T follicular helper cell (primary cell): ENCODE measurements around the gene PRXL2A.
"Not testable (repeated sequence)": the region's sequence is repeated elsewhere in the genome, so short reads cannot be mapped to it uniquely, and the experiment has no call there.

Experiments used
- DNase-seq: peaks from one replicate; pipeline ENCODE4 v3.0.0-alpha.2; 2020; ENCODE audit warnings: low read depth

The PRXL2A gene

GRCh38 chr10:80411267-80411668, 2.9 kb downstream of the PRXL2A start:
- no peak for DNase-seq

DNA sequence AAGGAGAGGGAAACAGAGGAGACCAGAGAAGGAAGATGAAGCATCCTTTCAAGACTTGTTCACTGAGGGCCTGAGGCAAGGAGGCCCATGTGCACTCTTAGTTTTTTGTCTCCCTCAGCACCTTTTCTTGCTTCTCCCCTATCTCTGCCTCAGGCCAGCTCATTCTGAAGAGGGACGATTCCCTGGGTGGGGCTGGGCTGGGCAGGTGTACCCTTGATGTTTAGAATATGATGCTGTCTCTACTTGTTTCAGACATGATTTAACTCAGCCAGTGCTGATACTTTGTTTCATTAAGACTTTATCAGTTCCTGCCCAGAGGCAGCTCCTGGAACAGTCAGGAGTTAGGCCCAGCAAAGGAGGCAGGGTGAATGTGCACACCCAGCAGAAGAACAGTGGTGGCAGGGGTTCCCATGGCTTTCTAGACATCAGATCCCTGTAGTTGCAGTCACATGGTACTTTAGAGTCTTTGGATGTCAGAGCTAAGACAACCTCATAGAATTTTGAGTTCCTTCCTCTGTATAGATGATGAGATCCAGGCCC, 3.4 kb downstream of the PRXL2A start:
- no peak for DNase-seq

DNA sequence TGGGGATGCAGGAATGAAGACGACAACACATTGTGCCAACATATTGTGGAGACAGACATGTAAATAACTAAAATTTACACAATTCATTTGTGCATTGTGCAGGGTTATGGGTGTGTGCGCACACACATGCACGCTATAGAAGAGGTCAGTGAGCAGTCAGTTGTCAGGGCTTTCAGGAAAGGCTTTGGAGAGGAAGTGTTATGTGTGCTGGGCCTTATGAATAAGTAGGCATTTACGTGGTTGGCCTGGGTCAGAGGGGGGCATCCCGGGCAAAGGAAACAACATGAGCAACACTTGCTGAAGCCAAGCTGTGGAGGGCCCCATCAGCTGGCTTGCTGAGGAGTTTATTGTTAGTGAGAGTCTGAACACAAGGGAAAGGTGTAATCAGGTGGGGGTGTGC, 4.1 kb downstream of the PRXL2A start:
- DNase-seq = no peak

GRCh38 chr10:80413271-80413996, 5.1 kb downstream of the PRXL2A start:
- no peak for DNase-seq

DNA sequence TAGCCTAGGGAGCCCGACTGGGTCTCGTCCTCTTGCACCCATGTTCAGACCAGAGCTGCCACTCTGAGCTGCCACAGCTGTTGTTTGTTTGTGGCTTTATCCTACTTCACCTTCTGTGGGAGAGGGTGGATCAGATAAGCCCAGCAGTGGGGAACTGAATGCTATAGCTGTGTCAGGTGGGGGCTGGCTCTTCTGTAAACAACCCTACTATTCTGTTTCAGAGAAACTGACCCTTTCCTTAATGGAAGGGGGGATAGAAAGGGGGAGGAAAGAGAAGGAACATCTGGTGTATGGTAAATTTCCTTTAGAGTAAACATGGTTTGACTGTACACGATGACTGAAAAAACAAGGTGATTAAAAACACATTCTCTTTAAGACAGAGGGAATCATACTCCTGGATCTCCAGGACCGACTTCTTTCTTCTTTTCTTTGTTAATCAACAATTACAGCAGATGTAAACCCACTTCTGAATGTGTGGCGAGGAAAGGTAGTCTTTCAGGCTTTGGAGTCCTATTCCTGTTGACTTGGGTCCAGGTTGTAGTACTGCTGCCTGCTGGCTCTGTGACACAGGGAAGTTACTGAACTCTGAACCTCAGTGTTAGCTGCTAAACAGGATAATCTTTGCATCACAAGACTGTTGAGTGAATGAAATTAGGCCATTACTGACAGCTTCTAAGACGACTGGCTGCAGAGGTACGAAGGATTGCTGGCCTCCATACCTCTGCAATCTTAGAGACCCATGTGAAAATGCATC, 6.0 kb downstream of the PRXL2A start:
- DNase-seq = no peak

DNA sequence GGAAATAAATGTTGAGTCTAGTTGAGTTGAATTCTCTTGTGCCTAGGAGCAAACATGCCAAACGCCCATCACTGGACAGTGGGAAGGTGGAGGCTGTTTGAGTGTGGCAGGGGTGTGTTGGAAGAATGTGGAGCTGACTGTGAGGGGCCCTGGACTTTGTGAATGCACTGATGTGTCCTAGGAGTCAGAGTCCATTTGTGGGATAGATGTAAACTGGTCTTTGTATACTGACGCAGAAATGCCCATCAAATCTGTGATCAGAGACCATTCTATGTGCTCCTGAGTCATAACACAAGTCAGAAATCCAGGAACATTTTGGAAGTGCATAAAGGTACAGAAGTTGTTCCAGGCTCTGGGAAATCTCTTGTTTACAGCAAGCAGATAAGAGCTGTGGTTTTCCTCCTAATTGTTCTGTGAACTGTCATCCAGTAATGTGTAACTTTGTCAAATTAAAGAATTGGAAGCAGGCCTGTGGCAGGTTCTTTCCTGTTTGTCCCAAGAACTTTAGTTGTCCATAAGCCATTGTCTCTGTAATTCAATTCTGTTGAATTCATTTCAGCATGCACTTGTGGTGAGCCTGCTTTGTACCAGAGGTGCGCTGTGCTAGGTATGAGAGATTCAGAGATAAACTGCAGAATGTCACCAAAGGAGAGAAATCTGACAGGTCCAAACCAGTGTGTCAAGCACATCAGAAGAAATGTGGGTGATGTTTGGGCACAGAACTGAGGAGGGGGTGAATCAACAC, 7.6 kb downstream of the PRXL2A start:
- DNase-seq = no peak

- DNase-seq = no peak
Measured at GRCh38 chr10:80416479-80417098, 8.2 kb downstream of the PRXL2A start.

- not testable (repeated sequence) for DNase-seq
Measured at GRCh38 chr10:80417256-80417655, 8.9 kb downstream of the PRXL2A start.

GRCh38 chr10:80421050-80421706, 12.8 kb downstream of the PRXL2A start:
- no peak for DNase-seq

DNA sequence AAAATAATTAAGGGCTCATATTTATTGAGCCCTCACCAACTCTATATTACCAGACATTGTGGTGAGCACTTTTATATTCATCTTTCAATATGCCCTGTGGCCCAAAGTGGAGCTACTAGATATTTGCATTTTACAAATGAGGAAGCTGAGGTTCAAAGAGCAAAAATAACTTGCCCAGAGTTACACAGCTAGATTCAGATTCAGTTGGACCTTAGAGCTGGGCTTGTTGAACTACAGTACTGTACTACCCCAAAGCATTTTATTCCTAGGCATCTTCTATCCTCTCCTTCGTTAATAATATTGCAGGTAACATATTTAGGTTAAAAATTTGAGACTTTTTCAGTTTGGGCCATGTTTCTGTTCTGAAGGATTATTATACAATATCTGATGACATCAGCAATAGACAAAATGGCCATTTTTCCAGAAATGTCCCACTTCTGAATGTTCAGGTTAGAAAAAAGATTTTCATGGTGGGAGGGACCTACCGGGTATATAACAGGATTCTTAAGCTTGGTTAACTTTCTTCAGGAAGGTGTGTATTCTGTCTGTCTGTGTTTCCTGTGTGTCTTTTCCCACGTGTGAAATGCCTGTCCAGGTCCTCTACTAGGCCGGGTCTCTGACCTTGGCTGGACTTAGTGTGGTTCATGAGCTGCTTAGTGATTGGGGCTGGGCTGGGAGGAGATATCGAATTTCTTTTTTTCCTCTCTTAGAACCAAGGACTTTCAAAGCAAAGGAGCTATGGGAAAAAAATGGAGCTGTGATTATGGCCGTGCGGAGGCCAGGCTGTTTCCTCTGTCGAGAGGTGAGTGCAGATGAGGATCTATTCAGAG, 13.6 kb downstream of the PRXL2A start:
- no peak for DNase-seq

DNA sequence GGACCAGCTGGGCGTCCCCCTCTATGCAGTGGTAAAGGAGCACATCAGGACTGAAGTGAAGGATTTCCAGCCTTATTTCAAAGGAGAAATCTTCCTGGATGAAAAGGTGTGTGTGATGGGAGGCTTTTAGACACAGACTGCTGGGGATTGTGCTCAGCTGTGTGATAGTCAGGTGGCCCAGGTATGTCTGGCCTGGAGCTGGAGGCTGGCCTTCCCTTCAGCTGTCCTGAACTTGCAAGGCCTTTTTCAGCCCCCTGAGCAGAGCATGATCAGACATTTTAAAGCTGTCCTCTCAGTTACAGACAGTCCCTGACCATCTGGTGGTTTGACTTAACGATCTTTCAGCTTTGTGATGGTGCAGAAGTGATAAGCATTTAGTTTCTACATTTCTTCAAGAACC, 17.6 kb downstream of the PRXL2A start:
- DNase-seq = no peak

- DNase-seq = no peak
Measured at GRCh38 chr10:80427541-80427940, 19.2 kb downstream of the PRXL2A start.

GRCh38 chr10:80429521-80429973, 21.2 kb downstream of the PRXL2A start:
- DNase-seq = no peak

- DNase-seq = no peak
Measured at GRCh38 chr10:80433134-80433533, 24.8 kb downstream of the PRXL2A start.

GRCh38 chr10:80436446-80437098, 28.2 kb downstream of the PRXL2A start:
- no peak for DNase-seq

- no peak for DNase-seq
Measured at GRCh38 chr10:80437227-80437626, 28.9 kb downstream of the PRXL2A start.

GRCh38 chr10:80441831-80442230, 33.5 kb downstream of the PRXL2A start:
- DNase-seq = no peak

GRCh38 chr10:80442879-80443278, 34.5 kb downstream of the PRXL2A start:
- no peak for DNase-seq

DNA sequence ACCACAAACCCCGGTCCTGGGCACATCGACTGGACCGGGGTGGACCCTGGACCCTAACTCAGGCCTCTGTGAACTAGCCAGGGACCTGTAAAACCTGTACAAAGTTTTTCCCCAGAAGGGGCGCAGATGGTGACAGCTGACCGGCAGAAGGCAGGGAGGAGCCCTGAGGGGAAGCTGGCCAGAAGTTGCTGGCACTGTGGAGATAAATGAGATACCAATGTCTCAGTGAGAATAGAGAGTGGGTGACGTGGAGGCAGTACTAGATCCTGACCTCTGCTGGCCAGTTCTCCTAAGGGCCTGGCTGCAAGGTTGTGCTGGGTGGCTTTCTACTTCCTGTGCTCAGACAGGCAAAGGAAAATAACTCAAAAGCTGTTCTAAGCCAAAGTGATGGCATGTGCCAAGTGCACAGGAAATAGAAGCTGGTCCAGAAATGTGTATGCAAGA, 35.2 kb downstream of the PRXL2A start:
- DNase-seq = no peak

- no peak for DNase-seq
Measured at GRCh38 chr10:80444124-80444523, 35.8 kb downstream of the PRXL2A start.
